Measurements from ENCODE around the gene KRT6C.
A peak's percentile ranks its signal among the peaks of the same experiment; 100 is the strongest.
"Not testable (repeated sequence)": the region's sequence is repeated elsewhere in the genome, so short reads cannot be mapped to it uniquely, and the experiment has no call there.

Gene KRT6C

DNA sequence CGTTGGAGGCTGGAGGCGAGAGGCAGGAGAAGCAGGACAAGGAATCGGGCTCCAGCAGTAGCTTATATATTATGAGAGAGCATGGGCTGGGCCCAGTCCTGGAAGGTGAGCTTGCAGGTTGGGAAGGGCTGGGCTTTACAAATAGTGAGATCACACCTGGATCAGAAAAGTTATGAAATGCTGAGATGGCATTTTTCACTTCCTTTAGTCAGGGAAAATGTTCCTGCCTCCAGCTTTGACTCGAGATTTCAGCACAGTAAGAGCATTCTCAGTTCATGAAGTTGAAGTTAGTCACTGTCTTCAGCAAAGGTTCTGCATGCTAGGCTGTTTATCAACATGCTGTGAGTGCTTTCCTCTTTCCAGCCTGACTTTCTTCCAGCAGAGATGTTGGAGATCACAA, at the start of gene KRT6C:
Gene KRT6C (minus strand): TSS at position 38 of the 400 bp plus-strand sequence. CDS start 68 bp downstream, outside the sequence.
- no peak for DNase-seq (ENCODE audit: low read depth)

GRCh38 chr12:52522346-52523011, 48.9 kb upstream of the KRT6C start:
- DNase-seq (ENCODE audit: low read depth) = peak; percentile 42

DNA sequence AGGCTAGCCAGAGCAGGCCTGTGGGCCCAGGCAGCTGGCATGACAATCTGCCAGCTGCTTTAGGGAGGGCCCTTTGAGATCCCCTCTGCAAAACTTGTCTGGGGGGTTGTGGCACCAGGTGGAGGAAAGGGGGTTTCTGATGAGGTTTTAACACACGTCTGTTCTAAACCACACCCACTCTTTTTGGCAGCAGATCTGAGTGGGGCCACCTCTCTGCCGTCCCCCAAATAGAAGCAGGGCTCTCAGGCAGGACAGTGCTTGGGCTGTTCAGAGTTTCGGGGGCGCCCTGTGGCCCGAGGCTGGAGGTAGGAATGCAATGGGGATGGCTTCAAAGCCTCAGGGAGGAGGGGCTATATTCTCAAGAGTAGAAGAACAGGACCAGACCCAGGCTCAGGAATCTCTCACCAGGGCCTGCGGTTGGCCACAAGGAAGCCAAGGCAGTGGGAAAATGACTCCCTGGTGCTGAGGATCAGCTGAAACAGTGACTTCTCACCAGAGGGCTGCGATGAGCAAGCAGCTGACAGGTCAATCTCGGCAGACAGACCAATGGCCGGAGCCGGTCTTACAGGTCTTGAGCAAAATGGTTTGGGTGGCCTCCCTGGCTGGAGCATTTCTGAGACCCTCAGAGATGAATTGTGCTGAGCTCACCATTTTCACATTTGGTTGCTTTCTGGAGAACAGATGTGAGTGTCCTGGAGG, 48.1 kb upstream of the KRT6C start:
- no peak for DNase-seq (ENCODE audit: low read depth)

GRCh38 chr12:52521175-52521567, 47.6 kb upstream of the KRT6C start:
- DNase-seq (ENCODE audit: low read depth) = no peak

- no peak for DNase-seq (ENCODE audit: low read depth)
Measured at GRCh38 chr12:52519826-52520662, 46.4 kb upstream of the KRT6C start, which contains the start of gene KRT5. Gene KRT5, minus strand, starts transcription at chr12:52520394. Its CDS starts 98 bp downstream, at chr12:52520296.

DNA sequence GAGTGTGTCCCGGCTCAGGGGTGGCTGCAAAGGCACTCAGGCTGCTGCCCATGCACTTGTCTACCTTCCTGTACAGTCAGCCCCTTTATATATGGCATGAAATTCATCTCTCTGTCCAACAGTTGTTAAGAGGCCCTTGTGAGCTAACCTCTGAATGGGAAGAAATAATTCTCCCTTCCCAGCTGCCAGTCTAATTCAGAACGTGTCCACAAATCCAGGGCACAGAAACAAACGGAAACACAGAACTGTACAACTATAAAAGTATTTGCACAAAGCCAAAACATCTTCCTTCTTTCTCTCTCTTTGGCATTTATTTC, 45.7 kb upstream of the KRT6C start:
- no peak for DNase-seq (ENCODE audit: low read depth)

DNA sequence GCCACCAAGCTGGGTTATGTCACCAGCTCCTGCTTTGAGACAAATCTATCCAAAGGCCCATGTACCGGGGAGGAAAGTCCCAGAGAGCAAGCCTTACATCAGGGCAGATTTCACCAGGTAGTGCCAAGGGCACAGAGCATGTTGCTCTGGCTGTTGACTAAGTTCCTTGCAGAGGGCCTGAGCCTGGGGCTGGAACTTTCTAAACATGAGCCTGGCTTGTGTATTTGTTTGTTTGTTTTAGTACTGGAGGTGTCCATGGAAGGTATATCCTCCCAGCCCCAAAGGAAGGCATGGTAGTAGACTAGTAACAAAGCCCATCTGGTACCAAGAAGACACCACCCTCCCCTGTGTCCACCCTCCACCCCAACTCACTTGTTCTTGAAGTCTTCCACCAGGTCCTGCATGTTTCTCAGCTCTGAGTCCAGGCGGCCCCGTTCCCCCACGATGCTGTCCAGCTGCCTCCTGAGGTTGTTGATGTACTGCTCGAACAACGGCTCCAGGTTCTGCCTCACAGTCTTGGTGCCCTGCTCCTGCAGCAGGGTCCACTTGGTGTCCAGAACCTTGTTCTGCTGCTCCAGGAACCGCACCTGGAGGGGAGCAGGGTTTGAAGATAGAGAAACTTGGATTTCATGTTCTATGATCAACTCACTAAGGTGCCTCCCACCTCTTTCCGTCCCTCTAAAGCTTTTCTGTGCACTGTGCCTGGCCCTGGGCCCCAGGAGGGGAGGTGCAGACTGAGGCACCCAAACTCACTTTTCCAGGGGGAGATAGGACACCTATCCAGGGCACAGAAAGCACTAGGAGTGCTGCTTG, 45.2 kb upstream of the KRT6C start:
- DNase-seq (ENCODE audit: low read depth) = no peak

DNA sequence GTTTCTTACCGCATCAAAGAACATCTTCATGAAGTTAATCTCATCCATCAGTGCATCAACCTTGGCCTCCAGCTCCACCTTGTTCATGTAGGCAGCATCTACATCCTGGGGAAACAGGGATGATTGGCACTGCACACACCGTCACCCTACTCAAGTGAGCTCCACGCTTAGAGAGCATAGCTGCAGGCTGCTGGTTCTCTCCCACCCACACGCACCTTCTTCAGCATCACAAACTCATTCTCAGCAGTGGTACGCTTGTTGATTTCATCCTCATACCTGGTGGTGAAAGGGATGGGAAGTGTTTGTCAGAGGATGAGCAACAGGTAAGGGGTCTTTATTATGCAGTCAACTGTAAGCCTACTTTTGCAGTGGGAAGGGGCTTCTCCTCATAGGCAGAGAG, 44.3 kb upstream of the KRT6C start:
- no peak for DNase-seq (ENCODE audit: low read depth)

DNA sequence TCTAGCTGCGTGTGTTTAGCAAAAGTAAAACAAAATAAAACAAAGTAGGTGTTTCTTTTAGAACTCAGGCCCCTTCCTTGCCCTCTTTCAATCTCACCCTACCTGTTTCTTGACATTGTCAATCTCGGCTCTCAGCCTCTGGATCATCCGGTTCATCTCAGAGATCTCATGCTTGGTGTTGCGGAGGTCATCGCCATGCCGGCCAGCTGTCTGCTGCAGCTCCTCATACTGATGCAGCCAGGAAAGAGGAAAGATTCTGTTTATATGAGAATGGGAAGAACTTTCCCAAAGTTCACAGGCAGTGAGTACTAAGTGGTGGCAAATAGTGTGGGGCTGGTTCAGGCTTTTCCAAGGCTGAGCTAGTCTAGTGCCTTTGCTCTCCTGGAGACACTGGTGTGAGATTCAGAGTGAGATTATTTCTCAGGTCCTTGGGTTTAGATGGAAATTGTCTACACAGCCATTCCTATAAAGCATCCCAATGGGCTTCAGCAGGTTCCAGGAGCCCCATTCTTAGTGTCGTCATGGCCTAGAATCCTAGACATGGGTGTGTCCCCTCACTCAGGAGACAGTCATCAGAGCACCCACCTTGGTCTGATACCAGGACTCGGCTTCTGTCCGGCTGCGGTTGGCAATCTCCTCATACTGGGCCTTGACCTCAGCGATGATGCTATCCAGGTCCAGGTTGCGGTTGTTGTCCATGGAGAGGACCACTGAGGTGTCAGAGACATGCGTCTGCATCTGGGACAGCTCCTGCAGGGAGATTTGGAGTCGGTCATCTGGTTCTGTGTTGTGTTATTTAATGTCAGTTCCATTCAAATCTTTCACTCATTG, 43.6 kb upstream of the KRT6C start:
- no peak for DNase-seq (ENCODE audit: low read depth)

GRCh38 chr12:52515927-52516831, 42.6 kb upstream of the KRT6C start:
- peak; percentile 16 for DNase-seq (ENCODE audit: low read depth)

DNA sequence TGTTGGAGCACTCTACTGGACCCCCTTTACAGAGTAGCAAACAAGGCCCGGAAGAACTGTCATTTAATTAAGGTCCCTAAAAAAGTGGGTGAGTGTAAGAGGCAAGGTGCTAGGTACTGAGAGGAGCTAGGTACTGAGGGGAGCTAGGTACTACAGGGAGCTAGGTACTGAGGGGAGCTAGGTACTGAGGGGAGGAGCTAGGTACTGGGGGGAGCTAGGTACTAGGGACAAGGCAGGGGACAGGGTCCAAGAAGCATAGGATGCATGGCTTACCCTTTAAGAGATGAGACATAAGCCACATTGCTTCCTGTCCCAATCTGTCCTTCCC, 41.7 kb upstream of the KRT6C start:
- DNase-seq (ENCODE audit: low read depth) = no peak

GRCh38 chr12:52514471-52515318, 41.1 kb upstream of the KRT6C start:
- DNase-seq (ENCODE audit: low read depth) = no peak

DNA sequence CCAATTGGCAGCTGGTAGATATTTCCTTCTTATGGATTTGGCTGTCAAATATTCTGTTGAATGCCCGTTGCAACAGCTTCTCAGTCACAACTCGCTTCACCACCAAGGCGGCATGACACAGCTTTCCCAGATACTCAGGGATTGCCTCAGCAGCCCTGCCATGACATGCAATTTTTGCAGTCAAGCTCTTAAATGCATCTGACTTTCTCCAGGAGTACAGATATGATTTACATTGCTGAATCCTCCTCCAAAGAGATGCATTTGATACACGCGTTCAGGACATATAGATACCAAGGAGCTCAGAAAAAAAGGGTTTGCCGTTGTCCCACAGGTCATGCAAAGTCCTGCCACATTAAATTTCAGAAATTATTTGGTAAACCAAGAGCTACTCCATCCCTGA, 40.1 kb upstream of the KRT6C start:
- DNase-seq (ENCODE audit: low read depth) = no peak

- no peak for DNase-seq (ENCODE audit: low read depth)
Measured at GRCh38 chr12:52508211-52508610, 34.6 kb upstream of the KRT6C start.

- peak; percentile 44 for DNase-seq (ENCODE audit: low read depth)
Measured at GRCh38 chr12:52506858-52507715, 33.5 kb upstream of the KRT6C start.

- DNase-seq (ENCODE audit: low read depth) = no peak
Measured at GRCh38 chr12:52502877-52503276, 29.3 kb upstream of the KRT6C start.

DNA sequence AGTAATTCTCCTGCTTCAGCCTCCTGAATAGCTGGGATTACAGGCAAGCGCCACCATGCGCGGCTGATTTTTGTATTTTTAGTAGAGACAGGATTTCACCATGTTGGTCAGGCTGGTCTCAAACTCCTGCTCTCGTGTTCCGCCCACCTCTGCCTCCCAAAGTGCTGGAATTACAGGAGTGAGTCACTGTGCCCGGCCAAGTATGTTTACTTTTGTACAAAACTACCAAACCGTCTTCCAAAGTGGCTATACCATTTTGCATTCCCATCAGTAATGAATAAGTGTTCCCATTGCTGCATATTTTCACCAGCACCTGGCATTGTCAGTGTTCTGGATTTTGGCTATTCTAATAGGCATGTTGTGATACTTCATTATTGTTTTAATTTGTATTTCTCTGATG, 27.9 kb upstream of the KRT6C start:
- no peak for DNase-seq (ENCODE audit: low read depth)

- not testable (repeated sequence) for DNase-seq (ENCODE audit: low read depth)
Measured at GRCh38 chr12:52500574-52500973, 27.0 kb upstream of the KRT6C start.

Measured in fibroblast of gingiva (primary cell).